T47D (cell line): ENCODE measurements around the gene PIGU.
"Not testable (repeated sequence)": the region's sequence is repeated elsewhere in the genome, so short reads cannot be mapped to it uniquely, and the experiment has no call there.

Experiments used
- DNase-seq, 2 experiments: peaks; one replicate each; pipeline versions ENCODE4 v3.0.0 to v3.0.0-alpha.2; 2011 to 2012; ENCODE audit warnings: low read depth in 1 of 2, low spot score in 1 of 2
- JUND ChIP-seq: IDR thresholded peaks from 2 replicates; pipeline ENCODE4 v1.6.1; 2012; ENCODE audit warnings: low read depth
- in situ Hi-C: cut with HindIII; loops from 2 replicates; pipeline ENCODE4 v1.10.0; 2016; ENCODE audit warnings: low sequenced_read_pairs, low pct_unique_long_range_greater_than_20kb

The PIGU gene

DNA sequence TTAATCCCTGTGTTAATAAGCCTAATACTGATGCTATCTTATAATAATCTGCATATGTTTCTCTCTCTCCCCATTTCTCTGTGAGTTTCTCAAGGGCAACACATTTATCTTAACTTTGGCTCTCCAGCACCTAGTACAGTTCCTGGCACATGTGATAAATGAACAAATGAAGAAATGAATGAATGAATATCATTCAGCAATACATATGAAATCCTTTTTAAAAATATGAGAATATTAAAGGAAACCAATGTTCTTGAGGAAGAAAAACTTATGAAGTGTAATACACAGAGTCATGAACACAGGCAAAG lies 55.9 kb downstream of the PIGU start:
- TF ChIP-seq JUND: no peak
- in situ Hi-C loops: no loop called here
- no peak for DNase-seq

DNA sequence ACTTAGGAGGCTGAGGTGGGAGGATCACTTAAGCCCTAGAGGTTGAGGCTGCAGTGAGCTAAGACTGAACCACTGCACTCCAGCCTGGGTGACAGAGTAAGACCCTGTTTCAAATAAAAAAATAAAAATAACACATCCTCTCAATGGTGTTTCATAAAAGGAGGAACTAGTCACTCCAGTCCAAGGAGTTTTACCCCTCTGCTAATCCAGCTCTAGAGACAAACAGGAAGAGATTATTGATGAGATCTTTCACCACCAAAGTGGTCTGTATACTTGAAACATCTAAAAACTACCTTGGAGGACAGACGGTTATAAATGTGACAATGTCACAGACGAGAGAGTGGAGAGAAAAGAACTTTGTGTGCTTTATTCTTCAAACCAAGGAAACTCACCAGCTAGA lies 58.2 kb downstream of the PIGU start:
- no peak for DNase-seq
- TF ChIP-seq JUND: no peak
- in situ Hi-C loops: no loop called here

DNA sequence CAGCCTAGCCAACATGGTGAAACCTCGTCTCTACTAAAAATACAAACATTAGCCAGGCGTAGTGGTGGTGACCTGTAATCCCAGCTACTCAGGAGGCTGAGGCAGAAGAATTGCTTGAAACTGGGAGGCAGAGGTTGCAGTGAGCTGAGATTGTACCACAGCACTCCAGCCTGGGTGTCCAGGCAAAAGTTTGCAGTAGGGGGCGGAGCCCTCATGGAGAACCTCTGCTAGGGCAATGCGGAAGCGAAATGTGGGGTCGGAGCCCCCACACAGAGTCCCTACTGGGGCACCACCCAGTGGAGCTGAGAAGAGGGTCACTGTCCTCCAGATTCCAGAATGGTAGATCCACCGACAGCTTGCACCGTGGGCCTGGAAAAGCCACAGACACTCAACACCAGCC lies 60.0 kb downstream of the PIGU start:
- DNase-seq, in situ Hi-C loops: not testable (repeated sequence)

DNA sequence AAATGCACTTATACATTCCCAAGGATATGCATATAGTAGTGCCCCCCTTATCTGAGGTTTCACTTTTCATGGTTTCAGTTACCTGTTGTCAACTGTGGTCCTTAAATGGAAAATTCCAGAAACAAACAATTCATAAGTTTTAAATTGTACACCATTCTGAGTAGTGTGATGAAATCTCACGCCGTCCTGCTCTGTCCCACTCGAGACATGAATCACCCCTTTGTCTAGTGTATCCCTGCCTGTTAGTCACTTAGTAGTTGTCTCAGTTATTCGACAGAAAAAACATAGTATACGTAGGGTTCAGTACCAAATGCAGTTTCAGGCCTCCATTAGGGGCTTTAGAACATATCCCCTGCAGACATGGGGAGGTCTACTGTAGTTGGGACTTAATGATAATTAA lies 61.4 kb downstream of the PIGU start:
- in situ Hi-C loops: no loop called here
- no peak for TF ChIP-seq JUND
- DNase-seq: no peak

DNA sequence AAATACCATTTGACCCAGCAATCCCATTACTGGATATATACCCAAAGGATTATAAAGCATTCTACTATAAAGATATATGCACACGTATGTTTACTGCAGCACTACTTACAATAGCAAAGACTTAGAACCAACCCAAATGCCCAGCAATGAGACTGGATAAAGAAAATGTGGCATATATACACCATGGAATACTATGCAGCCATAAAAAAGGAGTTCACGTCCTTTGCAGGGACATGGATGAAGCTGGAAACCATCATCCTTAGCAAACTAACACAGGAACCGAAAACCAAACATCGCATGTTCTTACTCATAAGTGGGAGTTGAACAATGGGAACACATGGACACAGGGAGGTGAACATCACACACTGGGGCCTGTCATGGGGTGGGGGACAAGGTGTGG lies 64.9 kb downstream of the PIGU start:
- DNase-seq, in situ Hi-C loops: not testable (repeated sequence)

DNA sequence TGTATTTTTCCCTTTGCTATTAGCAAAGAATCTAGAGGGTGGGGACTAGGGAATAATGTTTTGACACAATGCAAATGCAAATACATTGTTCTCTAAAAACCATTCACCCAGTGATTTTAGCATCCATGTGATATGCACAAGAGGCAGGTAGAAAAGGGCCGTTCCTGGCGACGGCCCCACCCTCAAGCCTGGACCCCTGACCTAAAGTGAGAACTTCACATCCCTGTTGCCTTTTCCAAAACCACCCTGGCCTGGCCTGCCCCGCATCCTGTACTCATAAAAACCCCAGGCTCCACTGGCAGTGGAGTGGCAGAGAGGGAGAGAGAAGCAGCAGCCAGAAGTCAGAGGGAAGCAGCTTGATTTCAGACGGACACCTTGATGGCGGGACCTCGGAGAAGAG lies 69.8 kb downstream of the PIGU start:
- no peak for DNase-seq
- in situ Hi-C loops: no loop called here
- TF ChIP-seq JUND: no peak

DNA sequence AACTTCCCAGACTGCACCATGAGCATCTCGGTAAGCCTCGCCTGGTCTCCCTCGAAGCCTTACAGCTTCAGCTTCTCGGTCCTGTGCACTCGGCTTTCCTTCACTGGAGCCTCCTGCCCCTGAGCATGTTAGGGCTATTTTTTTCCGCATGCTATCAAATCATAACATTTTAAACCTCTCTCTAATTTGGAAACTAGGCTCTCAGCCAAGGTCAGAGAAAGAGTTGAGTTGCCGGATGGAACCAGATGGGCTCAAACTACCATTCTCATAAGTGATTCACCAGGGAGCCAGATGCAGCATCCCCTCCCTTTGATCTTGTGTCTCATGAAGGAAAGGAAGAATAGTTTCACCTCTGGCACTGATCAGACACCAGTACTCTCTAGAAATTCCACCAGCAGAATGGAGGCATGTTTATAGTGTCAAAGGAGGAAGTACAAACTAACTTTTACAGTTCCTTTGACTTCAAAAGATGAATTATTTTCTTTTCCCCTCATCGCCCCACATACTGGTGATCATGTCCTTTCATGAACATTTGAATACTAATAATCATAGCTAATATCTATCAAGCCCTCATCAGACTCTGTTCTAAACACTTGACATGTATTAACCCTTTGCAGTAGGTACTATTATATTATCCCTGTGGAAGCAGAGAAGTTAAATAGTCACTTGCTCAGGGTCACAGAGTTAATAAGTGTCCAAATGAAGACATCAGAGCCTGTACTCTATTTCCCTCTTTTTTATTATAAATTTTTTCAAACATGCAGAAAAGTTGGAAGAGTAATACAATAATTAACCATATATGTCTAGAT lies 71.7 kb downstream of the PIGU start:
- no peak for DNase-seq
- TF ChIP-seq JUND: no peak
- in situ Hi-C loops: no loop called here

DNA sequence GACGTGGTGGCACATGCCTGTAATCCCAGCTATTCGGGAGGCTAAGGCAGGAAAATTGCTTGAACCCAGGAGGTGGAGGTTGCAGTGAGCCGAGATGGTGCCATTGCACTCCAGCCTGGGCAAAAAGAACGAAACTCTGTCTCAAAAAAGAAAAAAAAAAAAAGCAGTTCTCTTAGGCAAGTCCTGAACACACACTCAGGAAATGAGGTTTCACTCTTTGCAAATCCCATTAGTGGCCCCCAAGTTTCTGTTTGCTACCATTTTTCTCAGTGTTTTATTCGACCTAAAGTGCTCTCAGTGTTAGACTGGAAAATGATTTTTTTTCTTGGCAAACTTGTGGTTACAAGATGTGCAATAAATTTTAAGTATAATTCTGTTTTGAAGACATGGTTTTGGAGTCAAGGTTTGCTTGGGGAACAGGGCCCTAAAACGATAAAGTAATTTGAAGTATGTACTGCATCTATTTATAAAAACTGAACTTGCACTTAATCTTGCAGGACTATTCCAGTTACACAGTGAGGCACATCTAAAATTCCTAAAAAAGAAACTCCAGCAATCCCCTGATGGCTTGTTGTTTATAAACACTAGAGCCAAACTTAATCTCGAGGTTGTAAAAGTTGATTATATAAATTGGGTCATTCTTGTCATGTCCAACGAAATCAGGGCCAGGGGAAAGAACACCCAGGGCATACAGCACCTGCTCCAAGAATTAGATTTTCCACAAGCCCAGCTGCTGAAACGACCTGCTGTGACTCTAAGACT lies 75.8 kb downstream of the PIGU start:
- no peak for TF ChIP-seq JUND
- no peak for DNase-seq
- in situ Hi-C loops: no loop called here

DNA sequence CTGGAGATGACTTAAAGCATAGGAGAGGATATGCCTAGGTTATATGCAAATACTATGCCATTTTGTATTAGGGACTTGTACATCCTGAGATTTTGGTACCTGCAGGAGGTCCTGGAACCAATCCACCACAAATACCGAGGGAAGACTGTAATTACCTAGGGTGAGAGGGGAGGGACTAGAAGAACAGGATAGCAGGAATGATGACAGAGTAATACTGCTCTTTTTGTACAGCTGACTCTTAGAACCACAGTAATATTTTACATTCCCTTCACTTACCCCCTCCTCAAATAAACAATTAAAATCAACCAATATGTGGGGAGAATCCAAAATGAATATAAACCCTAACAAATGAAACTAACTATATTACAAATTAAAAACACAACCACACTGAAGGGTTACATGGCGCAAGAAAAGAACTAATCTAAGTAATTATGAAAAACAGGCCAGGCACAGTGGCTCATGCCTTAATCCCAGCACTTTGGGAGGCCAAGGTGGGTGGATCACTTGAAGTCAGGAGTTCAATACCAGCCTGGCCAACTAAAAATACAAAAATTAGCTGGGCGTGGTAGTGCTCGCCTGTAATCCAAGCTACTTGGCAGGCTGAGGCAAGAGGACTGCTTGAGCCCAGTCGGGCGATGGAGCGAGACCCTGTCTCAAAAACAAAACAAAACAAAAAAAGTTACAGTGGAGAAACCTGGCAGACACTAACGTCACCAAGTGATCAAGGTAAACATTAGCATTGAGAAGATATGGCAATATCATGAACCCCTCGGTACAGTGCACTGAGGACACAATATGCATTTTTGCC lies 81.3 kb downstream of the PIGU start:
- in situ Hi-C loops: no loop called here
- peak in 1 of 2 experiments; percentile 20 for DNase-seq
- no peak for TF ChIP-seq JUND

DNA sequence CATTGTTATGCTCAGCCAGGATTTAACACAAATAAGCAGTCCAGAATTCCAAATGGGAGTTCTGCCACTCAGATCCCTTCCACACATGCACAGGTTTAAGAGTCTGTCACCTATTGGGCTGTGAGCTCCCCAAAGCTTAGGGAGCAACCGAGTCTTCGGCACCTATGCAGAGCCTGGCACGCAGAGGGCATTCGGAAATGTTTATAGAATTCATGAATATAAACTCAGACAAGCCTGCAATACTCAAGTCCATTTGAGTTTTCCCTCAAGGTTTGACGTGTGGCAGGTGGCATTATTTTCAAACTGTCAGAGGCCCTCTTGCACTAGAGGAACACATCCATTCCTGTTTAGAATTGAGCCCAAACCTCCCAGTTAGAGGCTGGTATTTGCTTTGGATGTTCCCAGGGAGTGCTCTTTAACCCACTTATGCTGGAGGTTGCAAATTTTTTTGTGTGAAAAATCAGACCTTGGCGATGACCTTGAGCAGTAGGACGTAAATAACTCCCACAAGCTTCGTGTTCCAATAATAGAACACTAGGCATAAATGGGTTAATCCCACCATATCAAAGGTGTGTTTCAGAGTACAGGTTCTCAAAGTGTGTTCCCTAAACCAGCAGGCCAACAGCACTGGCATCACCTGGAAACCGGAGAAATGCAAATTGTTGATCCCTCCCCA lies 90.3 kb downstream of the PIGU start:
- no peak for DNase-seq
- in situ Hi-C loops: no loop called here
- TF ChIP-seq JUND: no peak

DNA sequence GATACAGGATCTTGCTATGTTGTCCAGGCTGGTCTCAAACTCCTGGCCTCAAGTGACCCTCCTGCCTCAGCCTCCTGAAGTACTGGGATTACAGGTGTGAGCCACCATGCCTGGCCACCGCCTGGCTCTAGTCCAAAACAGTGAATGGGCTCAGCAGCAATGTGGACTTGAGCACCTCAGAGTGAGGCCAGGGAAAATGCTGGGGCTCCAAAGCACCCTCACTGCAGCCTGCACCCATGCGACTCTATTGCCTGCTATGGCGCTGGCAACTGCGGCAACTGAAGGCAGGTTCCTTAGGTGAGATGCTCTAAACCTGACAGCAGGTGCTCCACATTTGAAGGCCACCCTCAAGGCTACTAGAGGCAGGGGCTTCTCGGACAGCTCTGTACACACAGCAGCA lies 91.9 kb downstream of the PIGU start:
- no peak for TF ChIP-seq JUND
- in situ Hi-C loops: no loop called here

DNA sequence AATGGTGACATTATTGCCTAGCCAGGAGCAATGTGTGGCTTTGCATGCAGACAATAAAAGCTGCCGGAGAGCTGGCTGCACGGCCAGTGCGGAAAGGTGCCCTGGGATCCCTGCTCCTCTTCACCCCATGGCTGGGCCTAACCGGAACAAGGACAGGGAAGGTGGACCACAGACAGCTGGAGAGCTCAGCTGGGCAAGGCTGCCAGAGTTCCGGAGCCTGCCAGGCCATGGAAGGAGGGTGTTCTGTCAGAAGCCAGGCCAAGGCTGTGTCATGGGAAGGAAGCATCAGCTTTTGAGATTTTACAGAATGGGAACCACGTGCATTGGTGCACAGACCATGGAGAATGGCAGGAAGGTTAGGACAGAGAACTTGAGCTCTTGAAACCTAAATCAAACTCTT lies 93.3 kb downstream of the PIGU start:
- in situ Hi-C loops: no loop called here
- DNase-seq: no peak
- no peak for TF ChIP-seq JUND

More for the DNA sequence above, 91.9 kb downstream of the PIGU start:
- DNase-seq: no peak
